SU-DHL-6 (cell line): ENCODE data around the gene UMAD1.

ENCODE experiments used
- H2AFZ ChIP-seq: fragments of 200-600 bp; sonication (generic); 2 replicates; pipeline ENCODE4 v1.6.1; 2014; ENCODE audit warnings: low read depth, mild to moderate bottlenecking, moderate library complexity, mixed read lengths, antibody characterized with exemption, low read length; ENCODE audit not compliant: severe bottlenecking
- H3F3A ChIP-seq: fragments of 200-600 bp; shearing (Covaris generic); 2 replicates; pipeline ENCODE4 v1.6.0; 2016; ENCODE audit warnings: antibody characterized with exemption, mild to moderate bottlenecking; ENCODE audit not compliant: insufficient read depth
- H3K27ac ChIP-seq: fragments of 200-600 bp; sonication (generic); 2 replicates; pipeline ENCODE4 v1.5.1; 2016; ENCODE audit warnings: low read depth, mild to moderate bottlenecking, low read length, moderate library complexity, mixed read lengths
- H3K27me3 ChIP-seq: fragments of 200-600 bp; sonication (generic), shearing (Covaris generic); 2 replicates; pipeline ENCODE4 v1.6.0; 2014; ENCODE audit warnings: mild to moderate bottlenecking, low read length
- H3K36me3 ChIP-seq: fragments of 200-600 bp; sonication (generic); 2 replicates; pipeline ENCODE4 v1.6.1; 2014; ENCODE audit warnings: mild to moderate bottlenecking, low read length, mixed read lengths
- H3K4me2 ChIP-seq: fragments of 300-600, 200-600 bp; shearing (Covaris generic), sonication (generic); 2 replicates; pipeline ENCODE4 v1.6.0; 2014; ENCODE audit warnings: low read length, low read depth, mild to moderate bottlenecking; ENCODE audit not compliant: poor library complexity, severe bottlenecking
- H3K4me3 ChIP-seq: fragments of 200-600 bp; sonication (generic); 2 replicates; pipeline ENCODE4 v1.5.1; 2014; ENCODE audit warnings: antibody characterized with exemption, low read length, mild to moderate bottlenecking, mixed read lengths; ENCODE audit not compliant: insufficient read depth, poor library complexity, severe bottlenecking
- H3K79me2 ChIP-seq: fragments of 200-600 bp; sonication (generic); 2 replicates; pipeline ENCODE4 v1.6.1; 2014; ENCODE audit warnings: mild to moderate bottlenecking, low read length, moderate library complexity; ENCODE audit not compliant: insufficient read depth
- H3K9ac ChIP-seq: fragments of 200-600 bp; sonication (generic); 2 replicates; pipeline ENCODE4 v1.7.0; 2014; ENCODE audit warnings: mild to moderate bottlenecking, low read length
- H3K9me2 ChIP-seq: fragments of 200-600 bp; sonication (generic); replicated peaks from 2 replicates; pipeline ENCODE4 v1.6.1; 2014; ENCODE audit warnings: low read length; ENCODE audit not compliant: insufficient read depth
- H3K9me3 ChIP-seq: fragments of 200-600 bp; sonication (generic); 2 replicates; pipeline ENCODE4 v1.6.1; 2014; ENCODE audit warnings: low read length, mixed read lengths; ENCODE audit not compliant: insufficient read depth
- H4K20me1 ChIP-seq: fragments of 200-600 bp; sonication (generic); 2 replicates; pipeline ENCODE4 v1.6.1; 2014; ENCODE audit warnings: low read depth, mild to moderate bottlenecking, antibody characterized with exemption, low read length, moderate library complexity, mixed read lengths
- CTCF ChIP-seq: fragments of 200-600 bp; sonication (generic); IDR thresholded peaks from one replicate; pipeline ENCODE4 v1.5.1; 2017; ENCODE audit warnings: antibody characterized with exemption, mild to moderate bottlenecking, low read length, moderate library complexity; ENCODE audit not compliant: insufficient read depth, poor library complexity, severe bottlenecking
- EZH2phosphoT487 ChIP-seq: fragments of 200-600 bp; sonication (generic), shearing (Covaris generic); conservative IDR thresholded peaks from 2 replicates; pipeline ENCODE4 v1.6.1; 2018; ENCODE audit warnings: mild to moderate bottlenecking, antibody characterized with exemption, low read length, moderate library complexity, mixed read lengths

Gene UMAD1

DNA sequence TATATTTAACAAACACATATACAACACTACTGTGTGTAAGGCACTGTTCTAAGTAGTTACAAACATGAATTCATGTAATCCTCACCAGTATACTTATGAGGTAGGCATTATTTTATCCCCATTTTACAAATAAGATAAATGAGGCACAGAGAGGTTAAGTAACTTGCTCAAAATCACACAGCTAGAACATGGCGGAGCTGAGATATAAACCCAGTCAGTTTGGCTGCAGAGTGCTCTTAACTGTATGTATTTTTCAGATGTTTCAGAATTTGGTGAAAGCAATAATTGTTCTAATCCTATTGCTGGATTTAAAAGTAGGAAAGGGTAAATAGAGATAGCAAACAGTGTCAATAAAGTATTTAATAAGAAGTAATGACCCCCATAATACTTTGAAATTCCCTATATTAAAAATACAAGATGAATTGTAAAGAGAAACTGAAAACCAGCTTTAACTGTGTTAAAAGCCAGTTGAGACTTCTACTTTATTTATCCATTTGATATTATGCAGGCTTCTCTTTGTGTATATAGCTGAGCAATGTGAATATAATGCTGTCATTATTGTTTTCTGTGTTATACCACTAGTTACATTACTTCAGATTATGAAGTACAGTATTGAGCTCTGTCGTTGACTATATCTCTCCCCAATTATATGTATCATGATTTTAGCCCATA is 110.2 kb downstream of the UMAD1 start:
- H3K9me3 ChIP-seq, result no peaks in the 10 kb centered on the region

GRCh38 chr7:7751243-7752092 is 110.9 kb downstream of the UMAD1 start:
- Histone ChIP-seq H3K4me3 (no peak overlapping the region), H3K9me3 (no peaks in the 10 kb centered on the region), H3K27ac (no peak overlapping the region), H3K9me2 (no peaks in the 10 kb centered on the region), H3K4me2 (no peak overlapping the region), H3K9ac (no peak overlapping the region), H3K27me3 (no peaks in the 10 kb centered on the region), H2AFZ (no peak overlapping the region), H3F3A (no peaks in the 10 kb centered on the region), H4K20me1 (no peaks in the 10 kb centered on the region), H3K79me2 (no peaks in the 10 kb centered on the region), H3K36me3 (no peaks in the 10 kb centered on the region)
- TF ChIP-seq CTCF, result no peak
- TF ChIP-seq EZH2phosphoT487, result no peak

More for the DNA sequence above, 110.2 kb downstream of the UMAD1 start:
- H3K27ac ChIP-seq, result no peak overlapping the region
- no peaks in the 10 kb centered on the region for H3K79me2 ChIP-seq
- H3K9me2 ChIP-seq, result no peaks in the 10 kb centered on the region
- no peaks in the 10 kb centered on the region for H3K36me3 ChIP-seq
- H2AFZ ChIP-seq, result no peak overlapping the region
- no peaks in the 10 kb centered on the region for H3K27me3 ChIP-seq
- no peak overlapping the region for H3K9ac ChIP-seq
- TF ChIP-seq EZH2phosphoT487, result no peak
- TF ChIP-seq CTCF, result no peak
- H3K4me2 ChIP-seq, result no peak overlapping the region
- H3K4me3 ChIP-seq, result no peak overlapping the region
- H4K20me1 ChIP-seq, result no peaks in the 10 kb centered on the region
- no peaks in the 10 kb centered on the region for H3F3A ChIP-seq

GRCh38 chr7:7756577-7756976 is 116.0 kb downstream of the UMAD1 start:
- Histone ChIP-seq H4K20me1 (no peaks in the 10 kb centered on the region), H3K4me3 (no peak overlapping the region), H3K27ac (no peak overlapping the region), H3F3A (no peaks in the 10 kb centered on the region), H3K4me2 (no peak overlapping the region), H3K9me3 (no peaks in the 10 kb centered on the region), H2AFZ (no peak overlapping the region), H3K36me3 (no peaks in the 10 kb centered on the region), H3K79me2 (no peaks in the 10 kb centered on the region), H3K27me3 (no peaks in the 10 kb centered on the region), H3K9me2 (no peaks in the 10 kb centered on the region), H3K9ac (no peak overlapping the region)
- TF ChIP-seq CTCF (no peak), EZH2phosphoT487 (no peak)
